Ecto neural progenitor cell (in vitro differentiated cells): Measurements from ENCODE around the gene RGS3.
"Not testable (repeated sequence)": the region's sequence is repeated elsewhere in the genome, so short reads cannot be mapped to it uniquely, and the experiment has no call there.

Experiments
- DNase-seq: peaks from one replicate; pipeline ENCODE4 v3.0.0-alpha.2; 2018; ENCODE audit warnings: low spot score

RGS3 gene

DNA sequence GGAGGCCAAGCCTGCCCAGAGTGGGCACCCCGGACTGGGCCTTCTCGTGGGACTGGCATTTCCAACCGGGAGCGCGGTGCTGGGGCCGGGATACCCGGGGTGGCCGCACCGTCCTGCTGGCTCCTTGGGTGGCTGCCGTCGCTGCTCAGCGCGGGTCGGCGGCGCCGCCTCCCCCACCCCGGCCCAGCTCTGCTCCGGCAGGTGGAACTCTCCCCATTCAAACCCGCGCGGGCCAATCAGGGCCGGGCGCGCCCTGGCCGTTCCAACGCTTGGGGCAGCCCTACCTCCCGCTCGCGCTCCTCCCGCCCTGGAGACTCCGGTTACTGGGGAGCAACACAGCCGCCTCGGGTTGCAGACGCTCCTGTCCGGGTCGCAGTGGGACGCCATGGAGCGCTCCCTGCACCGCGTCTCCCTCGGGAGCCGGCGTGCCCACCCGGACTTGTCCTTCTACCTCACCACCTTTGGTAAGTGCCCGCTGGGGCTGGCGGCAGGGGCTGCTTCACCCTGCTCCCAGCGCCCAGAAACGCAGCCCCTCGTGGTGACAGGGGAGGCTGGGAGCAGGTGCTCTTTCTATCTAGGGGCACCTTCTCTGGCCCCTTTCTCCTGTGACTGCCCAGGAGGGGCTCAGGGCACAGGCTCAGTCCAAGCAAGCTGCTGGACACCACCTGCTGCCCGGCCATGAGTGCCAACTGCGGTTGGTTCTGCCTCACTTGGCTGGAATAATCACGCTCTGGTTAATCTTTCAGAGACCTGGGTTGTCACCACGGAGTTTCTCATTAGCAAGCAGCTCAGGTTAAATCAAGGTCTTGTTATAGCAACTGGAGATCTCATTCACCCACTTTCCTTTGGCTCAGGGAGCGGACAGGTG lies at the start of gene RGS3:
RGS3 (plus strand) TSS at position 310 of the 868 bp plus-strand sequence; CDS start at position 386, 76 bp downstream.
- peak; percentile 90 for DNase-seq

GRCh38 chr9:113416149-113416721 lies 47.3 kb upstream of the RGS3 start:
- no peak for DNase-seq

DNA sequence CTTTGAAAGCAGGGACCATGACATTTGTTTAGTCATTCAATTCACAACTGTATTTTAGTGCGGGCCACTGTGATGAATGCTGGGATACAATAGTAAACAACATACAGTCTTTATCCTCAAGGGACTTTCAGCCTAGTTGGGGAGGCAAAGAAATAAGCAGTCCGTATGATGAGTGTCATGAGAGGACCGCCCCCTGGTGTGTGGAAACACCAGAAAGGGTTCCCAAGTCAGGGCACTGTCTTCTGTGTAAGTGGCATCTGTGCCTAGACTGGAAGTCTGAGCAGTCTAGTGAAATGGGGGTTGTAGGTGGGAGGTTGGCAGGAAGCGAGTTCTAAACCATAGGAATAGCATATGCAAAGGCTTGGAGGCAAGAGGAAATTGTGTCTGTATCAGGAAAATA lies 46.2 kb upstream of the RGS3 start:
- DNase-seq, result no peak

DNA sequence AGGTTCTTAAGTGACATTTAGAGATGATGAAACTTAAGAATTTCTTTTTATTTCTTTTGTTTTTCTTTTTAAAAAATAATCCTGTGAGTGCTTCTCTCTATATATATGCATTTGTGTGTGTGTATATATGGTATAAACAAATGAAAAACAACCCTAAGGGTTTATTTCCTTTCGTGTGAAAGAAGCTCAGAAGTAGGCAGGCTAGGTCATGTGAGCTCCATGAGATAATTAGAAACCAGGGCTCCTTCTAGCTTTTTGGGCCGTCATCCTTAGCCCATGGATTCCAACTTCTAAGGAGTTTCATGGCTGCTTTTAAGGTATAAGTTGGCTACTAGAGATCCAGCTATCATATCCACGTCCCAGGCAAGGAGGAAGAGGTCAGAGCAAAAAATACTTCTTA lies 41.8 kb upstream of the RGS3 start:
- no peak for DNase-seq

DNA sequence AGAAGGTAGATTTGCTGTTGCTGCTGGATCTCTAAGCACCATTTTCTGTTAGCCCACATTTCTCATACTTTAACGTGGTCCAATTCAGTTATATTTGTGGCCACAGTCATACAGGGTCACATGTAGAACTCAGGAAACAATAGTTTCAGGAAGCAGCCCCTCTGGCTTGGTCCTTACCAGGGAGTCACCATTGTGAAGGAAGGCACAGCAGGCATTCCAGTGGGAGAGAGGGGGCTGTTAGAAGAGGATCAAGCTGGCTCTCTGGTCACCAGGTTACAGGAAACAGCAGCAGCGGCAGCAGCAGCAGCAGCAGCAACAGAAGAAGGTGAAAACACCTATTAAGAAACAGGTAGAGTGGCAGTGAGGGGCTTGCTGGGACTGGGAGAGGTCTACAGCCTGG lies 38.5 kb upstream of the RGS3 start:
- no peak for DNase-seq

- DNase-seq, result no peak
These were observed 36.8 kb upstream of the RGS3 start for GRCh38 chr9:113426701-113427100.

DNA sequence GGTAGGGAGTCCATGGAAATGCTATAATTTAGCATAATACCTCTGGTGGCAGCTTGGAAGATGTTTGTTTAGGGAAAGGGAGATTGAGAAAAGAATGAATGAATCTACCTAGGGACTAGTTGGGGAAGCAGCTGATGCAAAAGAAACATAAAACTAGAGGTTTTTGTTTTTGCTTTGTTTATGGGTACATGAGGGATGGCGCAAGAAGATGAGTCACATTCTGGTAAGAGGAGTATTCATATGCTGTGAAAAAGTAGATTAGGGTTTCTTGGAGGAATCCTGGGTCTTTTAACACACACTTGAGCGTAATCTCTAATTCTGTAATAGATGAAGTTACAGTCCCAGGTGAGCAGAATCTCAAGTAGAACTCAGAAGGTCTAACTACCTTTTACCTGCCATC lies 35.9 kb upstream of the RGS3 start:
- DNase-seq, result no peak

DNA sequence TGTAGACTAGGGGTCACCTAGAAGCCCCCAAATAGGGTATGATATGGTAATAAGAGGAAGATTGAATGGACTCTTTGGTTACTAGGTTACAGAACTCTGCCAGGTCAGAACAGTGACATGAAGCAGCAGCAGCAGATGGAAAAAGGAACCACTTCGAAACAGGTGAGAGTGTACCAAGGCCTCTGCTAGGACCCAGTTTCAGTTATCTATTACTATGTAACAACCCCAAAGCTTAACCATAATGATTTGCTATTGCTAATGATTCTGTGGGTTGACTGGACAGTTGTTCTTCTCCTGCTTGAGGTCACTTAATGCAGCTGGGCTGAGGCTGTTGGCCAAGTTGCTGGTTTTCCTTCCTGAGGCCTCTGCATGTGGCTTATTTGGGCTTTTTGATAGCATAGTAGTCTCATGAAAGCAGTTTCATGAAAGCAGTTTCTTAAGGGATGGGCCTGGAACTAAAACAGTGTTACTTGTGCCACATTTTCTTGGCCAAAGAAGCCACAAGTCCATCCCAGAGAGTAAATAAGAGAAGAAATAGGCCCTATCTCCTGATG lies 35.4 kb upstream of the RGS3 start:
- DNase-seq, result no peak

DNA sequence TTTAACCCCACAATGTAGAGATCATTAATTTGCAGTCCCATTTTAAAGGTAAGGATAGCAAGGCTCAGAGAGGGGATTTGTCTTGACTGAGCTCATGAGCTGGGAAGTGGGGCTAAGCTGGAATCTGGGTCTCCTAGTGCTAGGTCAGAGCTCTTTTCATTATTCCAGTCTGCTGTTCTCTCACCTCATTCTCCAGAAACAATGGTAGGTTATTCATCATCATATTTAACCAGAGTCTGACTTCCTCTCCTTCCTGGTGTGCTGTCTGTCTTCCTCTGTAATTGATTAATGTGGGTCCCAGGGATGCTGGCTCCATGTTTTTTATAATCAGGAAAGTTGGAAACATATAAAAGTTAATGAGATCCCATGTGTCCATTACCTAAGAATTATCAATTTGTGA lies 32.3 kb upstream of the RGS3 start:
- no peak for DNase-seq

GRCh38 chr9:113436728-113437515 lies 26.6 kb upstream of the RGS3 start:
- no peak for DNase-seq

GRCh38 chr9:113437716-113438115 lies 25.8 kb upstream of the RGS3 start:
- DNase-seq, result not testable (repeated sequence)

DNA sequence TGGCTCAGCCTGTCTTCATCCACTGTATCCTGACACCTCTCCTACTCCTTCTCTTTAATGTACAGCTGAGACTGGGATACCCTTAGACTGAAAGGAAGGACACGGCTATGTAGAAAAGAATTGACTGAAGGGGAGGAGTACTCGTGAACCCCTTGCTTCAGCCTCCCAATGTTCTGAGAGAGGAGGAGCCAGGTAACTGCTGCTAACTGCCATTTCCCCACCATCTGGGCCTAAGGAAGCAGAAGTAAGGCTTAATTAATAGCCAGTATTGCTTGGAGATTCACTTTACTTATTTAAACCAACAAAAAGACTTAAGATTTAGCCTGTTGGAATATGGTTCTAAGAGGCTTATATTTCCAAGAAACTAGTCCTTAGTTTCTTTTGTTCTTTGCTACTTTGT lies 18.8 kb upstream of the RGS3 start:
- no peak for DNase-seq

- DNase-seq, result no peak
These were observed 17.2 kb upstream of the RGS3 start for GRCh38 chr9:113446323-113446740.

- no peak for DNase-seq
These were observed 14.2 kb upstream of the RGS3 start for GRCh38 chr9:113449376-113449775.

DNA sequence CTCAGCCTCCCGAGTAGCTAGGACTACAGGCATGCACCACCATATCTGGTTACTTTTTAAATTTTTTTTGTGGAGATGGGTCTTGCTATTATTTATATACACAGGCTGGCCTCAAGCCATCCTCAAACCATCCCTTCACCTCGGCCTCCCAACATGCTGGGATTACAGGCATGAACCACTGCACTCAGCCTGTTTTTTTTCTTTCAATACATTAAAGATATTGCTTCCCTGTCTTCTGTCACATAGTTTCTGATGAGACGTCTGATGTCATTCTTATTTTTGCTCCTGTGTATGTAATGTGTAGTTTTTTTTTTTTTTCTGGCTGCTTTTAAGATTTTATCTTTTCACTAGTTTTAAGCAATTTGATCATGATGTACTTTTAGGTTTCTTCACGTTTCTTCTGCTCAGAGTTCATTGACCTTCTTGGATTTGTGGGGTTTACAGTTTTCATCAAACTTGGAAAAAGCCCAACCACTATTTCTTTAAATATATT lies 11.4 kb upstream of the RGS3 start:
- no peak for DNase-seq

DNA sequence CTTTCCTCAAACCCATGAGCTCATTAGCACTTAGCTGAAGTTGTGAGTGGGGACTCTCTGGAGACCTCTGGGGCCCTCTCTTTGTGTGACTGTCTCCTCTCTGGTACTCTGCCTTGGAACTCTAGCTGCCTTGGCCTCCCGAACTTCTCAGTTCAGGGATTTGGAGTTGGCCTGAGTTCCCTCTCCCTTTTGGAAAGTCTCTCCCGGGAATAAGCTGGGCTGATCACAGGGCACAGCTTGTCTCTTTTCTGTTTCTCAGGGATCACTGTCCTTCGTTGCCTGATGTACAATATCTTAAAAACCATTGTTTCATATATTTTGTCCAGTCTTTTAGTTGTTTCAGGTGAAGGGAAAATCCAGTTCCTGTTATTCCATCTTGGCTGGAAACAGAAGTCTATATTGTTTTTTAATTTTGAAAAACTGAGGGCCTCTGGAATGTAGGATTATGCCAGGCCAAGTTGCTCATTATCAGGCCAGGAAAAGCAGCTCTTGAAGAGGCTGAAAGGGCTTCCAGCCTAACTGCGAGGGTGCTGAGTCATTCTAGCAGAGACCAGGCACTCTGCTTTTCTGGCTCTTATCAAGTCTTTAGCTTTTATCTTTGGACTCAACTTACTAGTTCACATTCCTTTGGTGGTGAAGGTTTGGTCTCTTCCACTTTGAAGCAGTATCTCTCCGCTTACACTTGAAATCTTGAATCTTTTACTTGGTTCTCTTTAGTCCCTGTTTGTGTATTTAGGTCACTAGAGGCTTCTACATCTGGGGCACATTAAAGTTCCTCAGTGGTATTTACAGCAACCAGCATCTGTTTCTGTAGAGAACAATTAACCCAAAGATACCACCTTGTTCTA lies 8.4 kb upstream of the RGS3 start:
- DNase-seq, result no peak

DNA sequence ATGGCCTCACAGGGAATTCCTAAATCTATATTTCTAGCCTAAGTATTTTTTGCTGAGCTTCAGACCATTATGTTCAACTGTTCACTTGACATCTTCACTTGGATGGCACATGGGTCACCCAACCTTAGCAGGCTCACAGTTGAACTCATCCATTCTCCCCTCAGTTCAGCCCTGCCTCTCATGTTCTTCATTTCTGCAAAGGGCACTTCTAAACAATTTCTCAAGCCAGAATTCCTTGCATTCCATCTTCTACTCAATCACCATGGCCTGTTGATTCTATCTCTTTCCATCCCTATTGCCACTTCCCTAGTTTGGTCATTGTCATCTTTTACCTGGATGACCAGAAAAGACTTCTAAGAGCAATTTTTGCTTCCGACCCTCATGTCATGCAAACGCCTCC lies 7.3 kb upstream of the RGS3 start:
- no peak for DNase-seq

DNA sequence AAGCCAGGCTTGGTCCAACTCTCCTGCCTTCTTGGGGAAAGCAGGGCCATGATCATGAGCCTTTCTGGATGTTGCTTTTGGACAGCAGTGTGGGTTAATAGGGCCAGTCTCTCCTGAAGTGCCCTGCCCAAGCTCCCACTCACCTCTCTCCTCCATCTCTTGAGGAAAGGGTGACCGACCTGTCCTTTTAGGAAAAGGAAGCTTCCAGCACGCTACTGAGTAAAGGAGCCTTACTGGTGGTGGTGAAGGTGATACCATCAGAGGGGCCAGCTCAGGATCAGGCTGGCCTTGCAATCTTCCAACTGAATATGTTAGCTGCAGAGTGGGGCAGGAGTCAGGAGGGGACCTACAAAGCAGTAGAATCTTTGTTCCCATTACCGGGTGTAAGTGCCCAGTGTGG lies 2.2 kb upstream of the RGS3 start:
- DNase-seq, result no peak

DNA sequence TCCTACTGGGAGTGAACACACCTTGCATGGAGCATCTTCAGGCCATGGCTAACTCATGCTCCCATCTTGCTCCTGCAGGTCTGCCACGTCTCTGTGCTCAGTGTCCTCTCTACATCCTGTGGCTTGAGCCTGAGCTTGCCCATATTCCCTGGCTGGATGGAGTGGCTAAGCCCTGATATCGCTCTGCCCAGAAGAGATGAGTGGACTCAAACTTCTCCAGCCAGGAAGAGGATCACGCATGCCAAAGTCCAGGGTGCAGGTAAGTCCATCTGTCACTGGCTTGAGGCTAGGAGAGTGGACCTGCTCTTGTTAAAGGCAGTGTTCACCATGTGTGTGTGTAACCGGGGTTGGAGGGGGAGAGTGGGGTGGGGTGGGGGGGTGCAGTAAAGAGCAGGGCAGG lies 1.6 kb upstream of the RGS3 start:
- DNase-seq, result no peak

- no peak for DNase-seq
These were observed 693 bp upstream of the RGS3 start for GRCh38 chr9:113462781-113463286.

GRCh38 chr9:113464286-113464660 lies 746 bp downstream of the RGS3 start:
- DNase-seq, result no peak
